HS-5 (cell line): ENCODE results near the gene MGRN1.

Source experiments
- DNase-seq: peaks from one replicate; pipeline ENCODE4 v3.0.0-alpha.2; 2012; ENCODE audit warnings: low read depth

The MGRN1 gene

DNA sequence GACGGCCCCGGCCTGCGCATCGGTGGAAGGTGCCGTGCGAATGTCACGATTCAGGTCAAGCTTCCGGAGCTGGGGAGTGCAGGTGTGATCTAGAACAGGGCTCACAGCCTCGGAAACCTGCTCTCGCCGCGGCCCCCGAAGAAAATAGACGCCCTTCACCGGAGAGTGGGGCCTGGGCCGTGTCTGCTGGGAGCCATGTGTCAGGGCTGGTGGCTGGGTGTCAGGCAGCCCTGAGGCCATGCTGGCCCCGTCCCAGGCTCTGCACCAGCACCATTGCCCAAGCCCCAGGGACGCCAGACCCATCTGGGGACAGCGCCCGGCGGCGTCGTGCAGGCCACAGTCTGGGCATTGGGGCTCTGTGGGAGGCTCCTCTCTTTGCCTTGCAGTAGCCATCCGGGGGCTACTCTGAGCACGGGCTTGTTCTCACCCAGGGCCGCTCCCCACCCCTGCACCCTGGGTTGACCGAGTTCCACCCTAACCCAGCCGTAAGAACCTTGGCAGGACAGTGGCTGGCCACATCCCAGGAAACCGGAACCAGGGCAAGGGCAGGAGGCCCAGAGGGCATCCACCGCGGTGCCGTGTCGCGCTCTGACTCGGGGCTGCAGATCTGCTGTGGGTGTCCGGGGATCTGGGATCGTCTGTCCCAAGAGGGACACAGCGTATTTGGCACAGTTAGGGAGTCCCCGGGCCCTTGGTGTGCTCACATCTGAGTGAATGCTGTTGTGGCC is 63.5 kb downstream of the MGRN1 start:
- no peak for DNase-seq

- no peak for DNase-seq
Observed at GRCh38 chr16:4688674-4689045, 64.0 kb downstream of the MGRN1 start.

GRCh38 chr16:4689091-4689671 is 64.6 kb downstream of the MGRN1 start:
- no peak for DNase-seq

GRCh38 chr16:4689864-4690704 is 65.5 kb downstream of the MGRN1 start:
- no peak for DNase-seq

DNA sequence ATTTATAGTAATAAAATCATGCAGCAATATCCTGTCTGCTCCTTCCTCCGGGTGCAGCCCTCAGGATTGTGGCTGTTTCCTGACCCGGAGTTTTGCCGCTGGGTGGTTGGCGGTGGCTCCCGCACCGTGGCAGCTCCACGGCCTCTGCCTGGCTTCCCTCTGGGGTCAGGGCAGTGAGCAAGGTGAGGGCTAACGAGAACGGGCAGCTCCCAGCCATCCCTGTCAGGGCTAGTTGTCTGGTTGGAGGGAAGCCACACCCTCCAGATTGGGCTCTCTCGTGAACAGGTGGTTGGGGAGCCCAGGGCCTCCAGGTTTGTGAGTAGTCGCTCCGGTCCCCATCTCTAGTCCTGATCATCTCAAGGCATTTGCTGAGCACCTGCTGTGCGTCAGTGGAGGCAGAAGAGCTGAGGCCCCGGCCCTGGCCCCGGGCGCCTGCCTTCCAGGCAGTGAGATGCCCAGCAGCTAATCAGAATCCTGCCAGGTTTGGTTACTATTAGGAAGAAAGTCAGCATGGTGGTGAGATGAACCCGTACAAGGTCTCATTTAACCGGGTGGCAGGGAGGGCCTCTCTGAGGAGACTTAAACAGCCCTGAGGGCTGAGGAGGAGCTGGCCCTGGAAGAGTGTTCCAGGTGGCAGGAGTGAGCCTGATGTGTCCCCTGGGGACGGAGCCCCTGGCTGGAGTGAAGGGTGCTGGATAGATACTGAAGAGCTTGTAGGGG is 66.5 kb downstream of the MGRN1 start:
- no peak for DNase-seq

DNA sequence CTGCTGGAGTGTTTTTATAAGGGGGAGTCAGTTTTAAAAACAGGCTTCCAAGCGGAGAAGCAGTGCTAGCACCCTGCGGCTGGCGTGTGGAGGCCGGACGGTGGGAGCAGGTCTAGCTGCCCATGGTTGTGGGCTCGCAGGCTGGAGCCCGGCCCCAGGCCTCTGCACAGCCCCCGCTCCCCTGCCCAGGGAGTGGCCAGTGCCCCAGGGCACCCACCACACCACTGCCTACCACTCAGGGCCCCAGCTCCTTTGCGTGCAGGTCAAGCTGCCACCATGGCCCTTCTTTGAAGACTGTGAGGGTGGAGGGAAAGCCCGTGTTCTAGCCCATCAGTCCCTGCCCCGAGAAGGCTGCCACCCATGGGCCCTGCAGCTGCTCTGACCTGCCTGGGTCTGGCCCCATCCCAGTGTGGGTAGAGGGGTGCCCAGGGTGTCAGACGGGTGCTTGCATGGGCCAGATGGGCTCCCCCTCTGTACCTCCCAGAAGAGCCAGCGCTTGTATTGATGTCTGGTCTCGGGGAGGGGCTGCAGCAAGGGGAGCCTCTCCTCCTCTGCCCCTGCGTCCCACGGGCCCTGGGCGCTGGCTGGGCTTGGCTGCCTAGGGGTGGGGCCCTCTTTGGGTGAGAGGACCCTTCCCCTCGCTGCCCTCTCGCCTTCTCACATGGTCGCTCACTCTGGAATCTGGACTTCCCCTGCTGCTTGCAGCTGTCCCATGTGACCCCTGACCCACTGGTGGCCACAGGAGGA is 67.2 kb downstream of the MGRN1 start:
- DNase-seq = no peak

GRCh38 chr16:4692460-4693295 is 68.1 kb downstream of the MGRN1 start:
- DNase-seq = no peak

GRCh38 chr16:4693296-4693955 is 68.8 kb downstream of the MGRN1 start, which contains the start of gene NUDT16L1:
Gene NUDT16L1 (plus strand): TSS chr16:4693562. CDS start chr16:4693727, 165 bp downstream.
- DNase-seq = peak; percentile 63

DNA sequence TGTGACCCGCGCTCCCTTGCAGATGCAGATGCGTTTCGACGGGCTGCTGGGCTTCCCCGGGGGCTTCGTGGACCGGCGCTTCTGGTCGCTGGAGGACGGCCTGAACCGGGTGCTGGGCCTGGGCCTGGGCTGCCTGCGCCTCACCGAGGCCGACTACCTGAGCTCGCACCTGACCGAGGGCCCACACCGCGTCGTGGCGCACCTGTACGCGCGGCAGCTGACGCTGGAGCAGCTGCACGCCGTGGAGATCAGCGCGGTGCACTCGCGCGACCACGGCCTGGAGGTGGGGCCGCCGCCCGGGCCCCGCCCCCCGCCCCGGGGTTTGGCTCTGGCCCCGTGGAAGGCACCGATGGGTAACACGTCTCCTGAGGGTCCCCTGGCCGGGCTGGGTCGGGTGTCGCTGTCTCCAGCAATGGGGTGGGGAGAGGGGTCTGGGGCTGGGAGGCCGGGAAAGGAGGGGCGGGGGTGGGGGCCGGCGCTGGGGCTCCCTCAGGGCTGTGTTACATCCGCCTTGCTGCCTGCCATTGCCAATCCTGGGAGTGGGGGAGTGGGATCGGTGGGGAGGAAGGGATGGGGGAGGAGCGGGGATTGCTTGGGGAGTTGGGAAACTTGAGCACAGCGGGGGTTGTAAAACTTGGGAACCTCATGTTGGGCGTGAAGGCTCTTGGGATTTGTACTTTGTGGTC is 69.5 kb downstream of the MGRN1 start:
- no peak for DNase-seq

GRCh38 chr16:4694642-4695451 is 70.2 kb downstream of the MGRN1 start:
- DNase-seq = no peak

- no peak for DNase-seq
Observed at GRCh38 chr16:4695473-4696171, 71.0 kb downstream of the MGRN1 start.

DNA sequence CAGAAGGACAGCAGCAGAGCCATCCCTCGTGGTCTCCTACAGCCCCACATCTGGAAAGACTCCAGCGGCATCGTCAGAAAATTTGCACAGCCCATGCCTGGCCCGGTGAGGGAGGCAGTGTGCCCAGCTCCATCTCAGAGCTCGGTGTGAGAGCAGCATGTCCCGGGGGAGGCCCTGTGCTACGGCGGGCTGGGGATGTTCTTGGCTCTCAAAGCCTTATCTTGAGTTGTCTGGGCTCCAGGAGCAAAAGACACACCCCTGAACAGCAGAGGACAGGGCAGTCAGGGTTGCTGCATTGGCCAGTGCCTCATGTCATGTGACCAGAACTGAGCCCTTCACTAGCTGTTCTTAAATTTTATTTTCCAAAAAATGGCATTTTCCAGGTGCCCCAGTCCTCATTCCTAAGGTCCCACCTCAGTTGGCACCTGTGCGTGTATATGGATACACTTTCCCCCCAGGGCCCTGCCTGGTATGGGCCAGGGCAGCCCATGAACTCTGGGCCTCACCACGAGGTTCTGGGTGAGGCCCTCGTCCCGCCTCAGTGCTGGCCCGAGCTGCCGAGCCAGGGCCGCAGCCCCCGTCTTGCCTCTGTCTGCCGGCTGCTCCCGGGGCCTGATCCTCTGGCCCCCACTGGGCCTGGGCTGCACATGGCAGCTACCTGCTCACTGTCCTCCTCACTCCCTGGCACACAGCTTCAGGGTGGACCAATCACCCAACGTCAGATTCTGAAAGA is 71.7 kb downstream of the MGRN1 start:
- DNase-seq = no peak

DNA sequence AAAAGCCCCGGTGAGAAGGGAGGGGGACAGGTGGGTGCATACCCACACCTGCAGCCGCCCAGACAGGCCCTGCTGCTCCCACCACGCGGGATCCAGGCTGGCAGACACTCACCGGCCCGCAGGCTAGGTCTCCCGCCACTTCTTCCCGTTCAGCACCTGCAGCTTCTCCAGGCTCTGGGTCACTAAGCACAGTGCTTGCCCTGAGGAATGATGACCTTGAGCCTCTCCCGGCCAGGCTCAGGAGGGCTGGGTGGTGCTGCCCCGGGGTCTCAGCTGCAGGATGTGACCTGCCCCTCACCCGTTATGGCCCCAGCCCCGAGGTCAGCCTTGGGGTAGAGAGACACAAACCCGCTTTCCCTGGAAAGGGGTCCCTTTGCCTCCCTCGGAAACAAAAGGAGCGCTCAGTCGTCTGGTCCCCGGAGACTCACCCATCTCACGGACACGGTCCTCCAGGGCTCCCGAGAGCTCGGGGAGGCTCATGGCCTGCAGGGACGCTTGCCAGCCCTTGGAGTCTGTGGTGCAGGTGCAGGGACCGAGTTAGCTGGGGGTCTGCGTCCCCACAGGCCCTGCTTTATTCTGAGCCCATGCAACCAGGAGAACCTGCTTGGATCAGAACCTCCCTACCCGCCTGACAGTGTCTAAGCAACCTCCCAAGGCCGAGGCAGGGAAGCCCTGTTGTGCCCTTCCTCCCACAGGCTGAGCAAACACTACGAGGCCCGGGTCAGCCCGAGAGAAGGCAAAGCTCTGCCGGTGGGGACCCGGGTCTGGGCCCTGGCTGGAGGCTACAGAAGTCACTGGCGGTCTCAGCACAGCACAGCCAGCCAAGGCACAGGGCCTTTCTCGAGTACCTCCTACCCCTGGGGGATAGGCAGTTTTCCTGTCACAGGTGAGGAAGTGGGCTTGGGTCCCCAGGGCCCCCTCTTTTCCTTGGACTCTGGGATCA is 72.5 kb downstream of the MGRN1 start:
- no peak for DNase-seq

DNA sequence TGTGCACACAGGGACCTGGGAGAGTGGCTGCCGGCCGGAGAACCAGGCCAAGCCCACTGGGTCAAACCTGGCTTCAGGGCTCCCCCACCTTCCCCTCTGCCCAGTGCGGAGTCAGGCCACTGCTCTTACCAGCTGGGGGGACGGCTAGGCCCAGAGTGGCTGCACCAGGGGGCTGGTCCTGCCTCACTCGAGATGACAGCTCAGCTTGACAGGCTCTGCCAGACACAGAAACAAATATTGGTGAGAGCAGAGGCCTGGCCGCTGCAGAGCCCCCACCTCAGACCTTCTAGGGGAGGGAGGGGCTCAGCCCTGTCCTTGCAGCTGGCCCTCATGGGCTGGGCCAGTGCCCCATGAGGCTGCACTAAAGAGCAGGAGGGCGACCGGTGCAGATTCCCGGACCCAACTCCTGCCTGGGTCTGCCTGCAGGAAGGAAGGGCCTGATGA is 73.2 kb downstream of the MGRN1 start:
- DNase-seq = no peak

DNA sequence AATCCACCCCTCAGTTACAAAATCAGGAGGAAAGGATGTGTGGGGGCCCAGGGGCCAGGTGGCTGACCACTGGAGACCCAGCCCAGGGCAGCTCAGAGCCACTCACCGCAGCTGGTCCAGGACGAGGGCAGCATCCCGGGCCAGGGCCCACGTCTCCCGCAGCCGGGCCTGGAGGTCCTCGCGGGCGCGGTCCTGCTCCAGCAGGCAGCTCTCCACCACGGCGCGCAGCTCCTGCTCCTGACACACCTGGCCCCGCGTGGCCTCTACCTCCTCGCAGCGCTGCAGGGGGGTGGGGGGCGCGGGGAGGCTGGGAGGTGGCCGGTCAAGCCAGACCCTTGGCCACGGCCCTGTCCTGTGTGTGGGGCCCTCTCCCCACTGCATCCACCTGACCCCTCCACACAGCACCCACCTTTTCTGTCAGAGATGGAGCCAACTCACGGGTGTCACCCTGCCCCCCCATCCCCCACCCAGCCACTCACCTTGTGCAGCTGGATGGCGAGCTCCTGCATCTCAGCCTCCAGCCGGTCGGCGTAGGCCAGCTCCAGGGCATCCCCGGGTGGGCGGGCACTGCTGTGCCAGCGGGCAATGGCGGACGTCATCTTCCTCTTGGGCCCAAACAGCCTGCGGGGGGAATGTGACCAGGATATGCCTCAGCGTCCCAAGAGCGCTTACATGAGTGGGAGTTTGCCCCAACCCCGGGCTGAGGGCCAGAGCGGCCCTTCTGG is 73.9 kb downstream of the MGRN1 start:
- no peak for DNase-seq
